GM20000 (cell line): Measurements from ENCODE around the gene RAB27A.

ENCODE experiments used
- DNase-seq: peaks from one replicate; pipeline ENCODE4 v3.0.0; 2012; ENCODE audit warnings: low spot score
- CTCF ChIP-seq: IDR thresholded peaks from 2 replicates; pipeline ENCODE4 v1.5.1; 2012; ENCODE audit warnings: mild to moderate bottlenecking, control low read depth; ENCODE audit errors: extremely low read depth, missing control alignments

Gene RAB27A

DNA sequence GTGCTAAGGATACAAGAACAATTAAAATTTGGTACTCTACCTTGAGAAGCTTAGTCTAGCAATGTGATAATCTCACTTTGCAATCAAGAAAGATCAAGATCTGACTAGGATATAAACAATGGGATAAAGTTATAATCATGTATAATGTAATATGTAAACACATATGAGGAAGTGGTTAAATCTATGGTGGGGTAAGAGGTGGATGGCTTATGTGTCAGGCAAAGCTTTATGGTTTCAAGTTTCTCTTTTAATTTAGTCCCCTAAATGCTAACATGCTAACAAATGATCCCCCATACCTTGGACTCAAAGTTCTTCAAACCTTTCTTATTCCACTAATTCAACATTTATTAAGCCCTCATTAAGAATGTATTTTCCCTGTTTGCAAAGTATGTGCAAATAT is 95.4 kb downstream of the RAB27A start:
- no peak for TF ChIP-seq CTCF
- peak; percentile 3 for DNase-seq

GRCh38 chr15:55186331-55186730 is 103.3 kb downstream of the RAB27A start:
- DNase-seq, result no peak
- TF ChIP-seq CTCF, result no peak

GRCh38 chr15:55183679-55184078 is 105.9 kb downstream of the RAB27A start:
- no peak for TF ChIP-seq CTCF
- DNase-seq, result no peak

DNA sequence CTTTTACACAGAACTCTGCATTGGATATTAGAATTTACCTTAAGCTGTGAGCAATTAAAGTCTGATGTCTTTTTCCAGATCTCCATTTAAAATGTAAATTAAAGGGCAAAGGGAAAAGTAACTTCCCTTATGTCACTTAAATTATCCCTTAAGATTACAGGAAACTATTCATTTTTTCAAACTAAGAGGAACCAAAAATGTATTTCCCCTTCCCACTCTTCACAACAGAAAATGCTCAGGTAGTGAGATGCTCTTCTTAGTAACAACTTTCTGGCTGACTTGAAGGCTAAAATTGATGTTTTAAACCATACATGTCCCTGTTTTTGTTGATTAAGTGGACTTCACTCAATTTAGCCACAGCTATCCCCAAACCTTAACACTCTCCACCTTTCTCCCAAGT is 110.5 kb downstream of the RAB27A start:
- no peak for DNase-seq
- no peak for TF ChIP-seq CTCF

DNA sequence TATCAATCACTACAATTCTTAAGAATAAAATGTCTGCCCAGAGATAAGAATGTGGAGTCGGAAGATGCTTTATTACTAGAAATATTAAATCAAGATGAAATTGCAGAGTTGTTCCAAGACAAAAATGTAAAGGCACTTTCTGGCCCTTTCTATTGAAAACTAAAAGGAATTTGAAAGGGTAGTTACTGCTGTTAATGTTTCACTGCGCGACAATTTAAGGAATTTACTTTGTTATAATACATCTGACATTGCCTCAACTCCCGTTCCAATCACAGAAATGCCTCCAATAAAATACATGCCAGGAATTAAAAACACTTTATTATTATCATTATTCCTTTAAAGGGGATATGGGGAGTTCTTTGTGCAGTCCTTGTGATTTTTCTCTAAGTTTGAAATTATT is 119.3 kb downstream of the RAB27A start:
- no peak for TF ChIP-seq CTCF
- no peak for DNase-seq

- peak; percentile 64 for DNase-seq
- peak; percentile 71 for TF ChIP-seq CTCF
Observed at GRCh38 chr15:55168350-55168974, 121.2 kb downstream of the RAB27A start.

GRCh38 chr15:55164284-55164683 is 125.3 kb downstream of the RAB27A start:
- DNase-seq, result no peak
- no peak for TF ChIP-seq CTCF
